GM18909 (cell line): Measurements from ENCODE around the gene TMCC3.
A peak's percentile ranks its signal among the peaks of the same experiment; 100 is the strongest.

ENCODE experiments used
- ATAC-seq: cut with Tn5 transposase; IDR thresholded peaks from one replicate; pipeline ENCODE4 v1.9.1; 2021; ENCODE audit warnings: mild to moderate bottlenecking; ENCODE audit not compliant: unreplicated experiment, poor library complexity

The TMCC3 gene

DNA sequence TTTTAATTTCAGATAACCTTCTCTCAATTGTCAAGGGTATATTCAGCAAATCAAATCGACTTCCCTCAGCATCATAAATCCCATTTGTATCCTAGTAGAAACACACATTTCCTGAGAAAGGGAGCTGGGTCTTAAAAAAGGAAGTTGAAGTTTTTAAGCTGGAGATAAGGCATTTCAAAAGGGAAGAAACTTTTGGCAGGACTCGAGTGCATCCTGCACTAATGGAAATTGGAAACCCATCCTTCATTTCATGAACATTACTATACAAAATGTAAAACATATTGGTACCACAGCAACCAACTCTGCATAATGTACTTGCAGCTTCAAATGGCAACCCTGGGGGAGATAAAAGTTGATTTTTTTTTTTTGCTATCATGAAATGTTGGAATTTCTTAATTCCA is 23.7 kb upstream of the TMCC3 start:
- ATAC-seq: no peak

DNA sequence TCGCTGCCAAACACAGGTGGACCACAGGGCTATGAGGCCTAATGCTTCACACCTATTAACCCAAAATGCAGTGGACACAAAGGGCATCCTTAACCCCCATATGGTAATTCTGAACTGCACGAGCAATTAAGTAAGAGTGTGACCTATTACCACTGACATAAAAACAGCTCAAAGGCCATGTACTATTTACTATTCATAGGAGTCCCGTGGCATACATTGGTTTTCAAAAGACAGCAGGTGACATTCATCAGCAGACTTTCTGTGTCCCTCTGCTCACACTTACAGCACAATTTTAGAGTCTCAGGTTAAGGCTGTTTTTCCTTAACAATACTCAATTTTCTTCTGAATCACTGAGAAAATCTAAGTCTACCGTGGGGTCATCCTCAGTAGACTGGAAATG is 23.1 kb upstream of the TMCC3 start:
- no peak for ATAC-seq

DNA sequence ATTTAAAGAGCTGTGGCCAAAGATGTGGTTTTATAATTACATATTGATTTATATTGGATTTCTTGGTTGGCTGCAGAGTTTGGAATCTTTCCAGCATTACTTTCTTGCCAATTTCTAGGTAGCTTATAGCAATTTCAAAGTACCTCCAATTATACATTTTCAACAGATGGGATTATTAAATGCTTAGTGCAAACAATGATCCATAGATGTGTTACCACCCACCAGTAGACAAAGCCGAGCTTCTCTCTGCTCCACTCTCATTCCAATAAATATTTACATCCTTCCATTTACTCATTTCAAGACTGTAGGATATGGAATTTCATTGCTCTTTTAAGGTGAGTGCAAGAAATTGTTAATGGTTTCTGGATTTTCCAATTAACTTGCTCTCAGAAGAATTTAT is 21.6 kb upstream of the TMCC3 start:
- ATAC-seq: no peak

DNA sequence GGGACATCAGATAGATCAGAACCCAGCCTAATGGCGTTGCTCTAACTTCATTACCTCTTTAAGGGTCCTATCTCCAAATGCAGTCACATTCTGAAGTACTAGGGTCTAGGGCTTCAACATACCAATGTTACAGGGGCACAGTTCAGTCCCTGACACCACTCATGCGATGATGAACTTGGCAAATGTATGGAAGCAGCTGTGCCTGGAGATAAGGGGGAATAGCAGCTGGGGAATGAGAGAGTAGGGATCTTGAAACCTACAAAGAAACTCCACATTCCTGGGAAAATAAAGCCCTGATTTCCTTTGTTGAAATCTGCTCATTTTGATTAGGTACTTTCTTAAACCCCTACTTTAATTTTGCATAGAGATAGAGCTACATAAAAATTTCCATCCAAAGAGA is 20.5 kb upstream of the TMCC3 start:
- no peak for ATAC-seq

DNA sequence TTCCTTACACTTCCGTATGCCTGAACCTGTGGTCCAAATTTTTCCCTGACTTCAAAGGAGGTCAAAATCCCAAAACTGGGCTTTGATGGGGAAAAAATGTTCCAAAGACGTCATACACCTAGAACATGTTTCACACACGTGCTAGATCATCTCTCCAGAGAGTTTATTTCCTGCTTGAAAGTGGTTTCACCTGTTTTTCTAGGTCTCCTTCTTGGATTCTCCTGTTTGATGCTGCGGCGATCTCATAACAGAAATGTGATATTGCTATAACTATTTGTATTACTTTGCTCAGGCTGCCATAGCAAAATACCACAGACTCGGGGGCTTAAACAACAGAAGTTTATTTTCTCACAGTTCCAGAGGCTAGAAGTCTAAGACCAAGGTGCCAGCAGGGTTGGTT is 19.7 kb upstream of the TMCC3 start:
- no peak for ATAC-seq

DNA sequence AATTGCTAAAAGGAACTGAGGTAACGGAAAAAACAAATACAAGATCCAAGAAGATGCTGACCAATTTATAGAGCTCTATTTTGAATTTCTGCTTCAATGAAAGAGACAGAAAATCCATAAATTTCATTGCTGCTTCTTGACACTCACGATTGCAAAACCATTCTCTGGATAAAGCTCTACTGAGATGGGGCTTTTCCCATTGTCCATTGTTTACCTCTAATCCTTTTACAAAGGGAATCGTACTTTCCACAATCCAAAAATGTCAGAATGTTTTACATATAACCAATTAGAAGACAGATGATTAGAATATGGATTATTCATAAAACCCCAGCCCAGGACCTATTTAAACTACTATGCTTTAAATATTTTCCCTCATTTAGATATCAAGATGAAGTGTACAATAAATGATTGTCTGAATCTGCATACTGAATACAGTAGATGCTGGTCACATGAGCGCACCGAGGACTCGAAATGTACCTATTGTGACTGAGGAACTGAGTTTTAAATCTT is 16.7 kb upstream of the TMCC3 start:
- no peak for ATAC-seq

DNA sequence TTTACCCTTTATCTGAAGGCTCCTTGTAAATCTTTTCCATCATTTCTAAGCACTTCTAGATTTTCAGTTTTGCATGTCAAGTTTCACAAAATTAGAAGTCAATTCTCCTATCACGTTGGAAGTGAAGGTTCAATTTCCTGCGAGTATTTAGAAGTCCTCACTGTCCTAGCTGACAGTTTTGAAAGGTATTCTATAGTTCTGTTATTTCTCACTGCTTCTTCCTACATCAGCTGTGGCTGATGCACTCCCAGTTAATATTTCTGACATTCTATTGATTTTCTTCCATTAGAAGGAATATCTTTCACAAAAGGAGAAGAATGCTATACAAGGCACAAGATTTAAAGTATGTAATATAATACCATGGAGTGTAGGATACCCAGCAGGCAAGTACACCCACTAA is 15.8 kb upstream of the TMCC3 start:
- no peak for ATAC-seq

DNA sequence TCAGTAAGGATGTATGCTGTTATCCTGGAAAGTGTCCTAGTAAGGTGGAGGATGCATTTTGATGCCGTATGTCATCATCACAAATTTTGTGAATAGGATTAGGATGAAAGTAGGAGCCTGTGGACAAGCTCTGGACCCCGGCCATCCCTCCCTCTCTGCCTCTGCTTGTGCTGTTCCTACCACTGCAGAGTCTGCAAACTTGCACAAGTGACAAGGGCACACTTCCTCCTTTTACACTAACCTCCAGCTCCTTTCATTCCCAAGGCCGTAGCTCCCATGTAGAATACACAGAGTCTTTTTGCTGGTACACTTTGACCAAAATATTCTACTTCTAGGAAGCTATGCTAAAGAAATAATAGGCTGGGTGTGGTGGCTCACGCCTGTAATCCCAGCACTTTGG is 13.3 kb upstream of the TMCC3 start:
- no peak for ATAC-seq

DNA sequence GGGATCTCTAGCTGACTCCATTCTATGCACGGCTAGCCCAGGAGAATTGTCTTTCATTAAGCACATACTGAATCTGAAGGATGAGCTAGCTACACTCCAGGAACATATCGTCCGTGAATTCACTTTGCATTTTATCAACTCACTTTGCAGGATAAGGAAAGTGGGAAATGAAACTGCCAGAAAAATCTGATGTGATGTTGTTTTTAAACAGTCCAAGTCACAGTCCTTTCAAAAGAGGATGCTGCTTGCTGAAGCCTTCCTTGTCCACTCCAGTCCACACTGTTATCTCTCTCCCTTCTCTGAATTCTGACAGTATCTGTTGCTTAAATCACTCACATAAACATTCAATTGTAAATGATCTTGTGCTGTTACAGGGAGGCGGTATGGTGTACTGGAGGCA is 12.7 kb upstream of the TMCC3 start:
- no peak for ATAC-seq

DNA sequence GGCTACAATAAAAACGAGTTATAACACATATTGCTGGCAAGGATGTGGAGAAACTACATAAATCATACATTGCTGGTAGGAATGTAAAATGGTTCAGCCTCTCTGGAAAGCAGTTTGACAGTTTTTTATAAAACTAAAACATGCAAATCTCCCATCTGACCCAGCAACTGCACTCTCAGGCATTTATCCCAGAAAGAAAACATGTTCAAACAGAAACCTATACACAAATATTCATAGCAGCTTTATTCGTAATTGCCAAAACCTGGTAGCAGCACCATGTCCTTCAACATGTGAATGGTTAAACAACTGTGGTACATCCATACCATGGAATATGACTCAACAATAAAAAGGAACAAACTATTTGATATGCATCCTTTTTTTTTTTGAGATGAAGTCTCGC is 10.1 kb upstream of the TMCC3 start:
- no peak for ATAC-seq

DNA sequence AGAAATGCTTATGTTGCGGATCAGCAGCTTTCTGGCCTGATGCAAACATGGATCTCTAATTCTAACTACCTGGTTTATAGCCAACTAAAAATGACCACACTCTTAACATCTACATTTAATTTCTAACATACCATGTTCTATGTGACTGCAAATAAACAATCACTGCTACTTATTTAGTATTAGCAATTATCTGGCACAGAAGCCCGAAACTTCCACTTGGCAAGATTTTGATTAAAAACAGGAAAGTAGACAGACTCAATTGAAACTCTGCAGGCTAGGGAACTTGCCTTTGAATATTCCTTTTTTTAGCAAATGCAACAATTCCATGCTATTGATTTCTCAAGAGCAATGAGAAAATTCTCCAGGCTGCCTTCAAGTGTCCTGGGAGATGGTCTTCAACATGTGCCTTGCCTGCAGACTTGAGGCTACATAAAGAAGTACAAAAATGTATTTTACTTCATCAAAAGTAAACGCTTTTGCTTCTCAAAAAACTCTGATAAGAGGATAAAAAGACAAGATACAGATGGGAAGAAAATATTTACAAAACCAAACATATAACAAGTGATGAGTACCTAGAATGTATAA is 9.1 kb upstream of the TMCC3 start:
- no peak for ATAC-seq

DNA sequence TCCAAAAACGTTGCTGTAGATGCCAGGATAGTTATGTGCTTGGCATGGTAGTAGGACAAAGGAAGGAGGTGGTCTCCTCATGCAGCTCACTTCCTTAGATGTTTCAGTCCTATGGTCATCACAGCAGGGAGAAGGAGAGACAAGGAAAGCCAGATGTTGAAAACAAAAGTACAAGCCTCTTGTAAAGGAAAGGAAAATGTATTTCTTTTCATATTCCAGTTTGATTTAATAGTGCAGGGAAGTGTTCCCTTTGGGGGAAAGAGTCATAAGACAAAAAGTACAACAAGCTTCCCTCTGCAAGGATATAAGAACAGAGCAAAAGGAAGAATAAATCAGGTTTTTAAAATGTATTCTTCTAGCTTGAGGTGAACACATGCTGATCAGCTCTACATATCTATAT is 8.6 kb upstream of the TMCC3 start:
- no peak for ATAC-seq

DNA sequence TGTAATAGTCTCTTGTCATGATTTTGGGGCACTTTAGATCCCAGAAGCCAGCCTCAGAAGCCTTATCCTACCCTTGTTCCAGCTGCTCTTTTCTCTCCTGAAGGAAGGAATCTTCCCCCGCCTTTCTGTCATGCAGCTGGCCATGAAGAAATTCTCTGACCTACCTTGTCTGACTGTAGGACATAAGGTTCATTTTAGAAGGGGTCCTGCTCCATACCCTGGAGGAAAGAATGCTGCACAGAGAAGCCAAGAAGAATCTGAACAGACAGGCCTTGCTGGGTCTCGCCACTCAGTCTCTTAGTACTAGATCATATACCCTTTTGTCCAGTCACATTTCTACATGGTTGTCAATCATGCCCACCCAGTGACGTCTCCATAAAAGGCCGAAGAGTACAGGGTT is 6.2 kb upstream of the TMCC3 start:
- ATAC-seq: no peak

DNA sequence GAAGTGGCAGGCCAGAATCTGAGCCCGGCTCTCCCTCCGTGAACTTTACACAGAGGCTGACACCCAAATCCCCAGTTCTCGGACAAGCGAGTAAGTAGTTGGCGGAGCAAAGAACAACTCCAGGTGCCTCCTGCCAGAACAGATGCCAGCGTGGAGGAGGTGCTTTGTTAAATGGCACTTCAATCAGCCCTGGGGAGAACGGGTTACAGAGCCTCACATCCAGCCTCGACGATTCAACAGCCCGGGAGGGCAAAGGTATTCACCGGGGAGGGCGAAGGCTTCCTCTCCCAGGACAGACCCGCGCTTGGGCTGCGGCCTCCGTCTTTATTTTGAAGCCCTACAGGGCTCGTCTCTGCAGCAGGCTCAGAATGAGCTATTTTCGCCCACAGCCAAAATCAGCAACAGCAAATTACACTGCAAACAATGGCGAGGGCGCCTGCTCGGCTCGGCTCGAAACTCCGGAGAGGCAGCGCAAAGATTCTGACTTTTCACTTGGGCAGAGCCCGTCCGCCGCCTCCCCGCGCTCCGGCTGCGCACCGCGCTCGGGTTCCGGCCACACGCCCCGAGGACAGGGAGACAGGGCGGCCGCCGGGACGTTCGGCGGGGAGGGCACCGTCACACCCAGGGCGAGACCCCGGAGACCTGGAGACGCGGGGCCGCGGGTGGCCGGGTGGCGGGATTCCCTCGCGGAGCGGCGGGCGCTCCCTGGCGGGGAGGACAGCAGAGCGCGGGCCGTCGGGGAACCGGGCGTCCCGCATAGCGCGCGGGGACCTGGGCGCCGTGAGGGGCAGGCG is 811 bp downstream of the TMCC3 start:
- ATAC-seq: peak; percentile 63

DNA sequence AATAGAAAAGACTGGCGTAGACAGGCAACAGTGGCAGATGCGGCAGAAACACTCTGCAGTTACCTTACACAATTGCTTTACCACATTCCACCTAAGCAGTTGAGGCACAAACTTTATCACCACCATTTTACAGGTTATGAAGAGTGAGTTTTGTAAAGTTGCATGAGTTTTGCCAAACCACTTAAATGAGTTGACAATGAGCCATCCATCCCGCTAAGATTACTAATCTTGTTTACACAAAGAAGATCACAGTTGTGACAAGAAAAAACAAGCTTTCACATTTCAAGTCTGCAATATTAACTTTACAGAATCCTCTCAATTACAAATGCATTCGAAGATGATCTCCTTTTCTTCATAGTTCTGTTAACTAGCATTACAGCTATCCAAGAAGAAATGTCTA is 1.8 kb downstream of the TMCC3 start:
- no peak for ATAC-seq

DNA sequence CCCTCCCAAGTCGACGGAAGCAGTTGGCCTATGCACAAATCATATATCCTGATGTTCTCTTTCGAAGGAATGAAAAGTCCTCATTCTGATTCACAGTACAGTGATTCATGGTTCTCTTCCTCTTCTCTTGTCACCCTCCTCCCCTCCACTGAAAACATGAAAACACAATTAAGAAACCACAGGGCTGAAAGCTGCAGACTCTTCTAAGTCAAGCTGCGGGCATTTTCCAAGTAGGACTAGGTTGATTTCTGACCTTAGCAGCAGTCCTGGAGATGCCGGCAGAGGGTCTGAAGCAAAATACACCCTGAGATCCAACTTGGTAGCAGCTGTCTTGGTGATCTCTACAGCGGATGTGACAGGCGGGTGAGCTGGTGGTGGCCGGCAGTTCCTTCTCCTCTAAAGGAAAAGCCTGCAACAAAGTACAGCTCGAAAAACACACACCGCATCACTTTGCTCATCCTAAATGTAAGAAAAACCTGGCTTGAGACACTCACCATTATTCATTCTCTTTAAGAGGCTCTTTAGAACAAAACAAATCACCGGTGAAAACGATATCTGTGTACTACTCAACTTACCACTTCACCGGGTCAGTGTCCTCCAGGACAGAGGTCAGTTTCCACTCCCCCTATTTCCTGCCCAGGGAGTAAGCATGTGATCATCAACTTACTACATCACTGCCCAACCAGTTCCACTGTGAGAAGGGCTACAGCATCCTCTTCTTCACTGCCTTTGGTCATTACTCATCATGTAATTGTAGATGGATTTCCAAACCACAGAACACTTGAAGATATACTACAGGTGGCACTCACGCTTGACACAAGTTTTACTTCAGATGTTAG is 6.0 kb downstream of the TMCC3 start:
- peak; percentile 40 for ATAC-seq

DNA sequence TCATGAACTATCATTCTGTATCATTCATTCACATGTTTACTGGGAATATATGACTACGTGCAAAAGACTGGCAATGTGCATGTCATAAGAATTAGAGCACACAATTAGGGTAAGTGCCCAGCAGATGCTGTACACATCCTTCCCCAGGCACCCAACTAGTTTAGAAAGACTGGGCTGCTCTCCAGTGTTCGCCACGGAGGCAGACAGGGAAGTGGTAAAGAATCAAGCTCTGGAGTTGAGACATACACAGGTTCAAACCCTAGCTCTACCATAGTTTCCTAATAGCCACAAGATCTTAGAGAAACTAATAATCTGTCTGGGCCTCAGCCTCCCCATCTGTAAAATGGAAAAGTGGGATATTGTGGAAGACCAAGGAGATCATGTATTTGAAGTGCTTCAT is 6.8 kb downstream of the TMCC3 start:
- peak; percentile 7 for ATAC-seq

DNA sequence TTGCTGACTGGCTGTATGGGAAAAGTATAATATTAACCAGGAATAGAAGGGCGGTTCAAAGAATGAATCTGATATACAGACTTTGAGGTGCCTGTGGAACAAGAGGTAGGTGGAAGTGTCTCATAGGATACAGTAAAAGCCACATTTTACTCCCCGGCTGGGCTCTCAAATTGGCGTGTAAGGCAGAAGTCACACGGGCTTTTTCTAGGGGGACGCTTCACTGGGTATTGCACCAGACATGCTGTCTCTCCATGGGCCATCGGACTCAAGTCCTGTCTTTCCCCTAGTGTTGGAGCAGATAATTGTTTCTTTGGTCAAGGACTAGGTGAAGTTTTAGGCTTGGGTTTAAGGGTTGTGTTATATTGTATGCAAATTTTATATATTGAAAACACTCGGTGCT is 9.1 kb downstream of the TMCC3 start:
- no peak for ATAC-seq

DNA sequence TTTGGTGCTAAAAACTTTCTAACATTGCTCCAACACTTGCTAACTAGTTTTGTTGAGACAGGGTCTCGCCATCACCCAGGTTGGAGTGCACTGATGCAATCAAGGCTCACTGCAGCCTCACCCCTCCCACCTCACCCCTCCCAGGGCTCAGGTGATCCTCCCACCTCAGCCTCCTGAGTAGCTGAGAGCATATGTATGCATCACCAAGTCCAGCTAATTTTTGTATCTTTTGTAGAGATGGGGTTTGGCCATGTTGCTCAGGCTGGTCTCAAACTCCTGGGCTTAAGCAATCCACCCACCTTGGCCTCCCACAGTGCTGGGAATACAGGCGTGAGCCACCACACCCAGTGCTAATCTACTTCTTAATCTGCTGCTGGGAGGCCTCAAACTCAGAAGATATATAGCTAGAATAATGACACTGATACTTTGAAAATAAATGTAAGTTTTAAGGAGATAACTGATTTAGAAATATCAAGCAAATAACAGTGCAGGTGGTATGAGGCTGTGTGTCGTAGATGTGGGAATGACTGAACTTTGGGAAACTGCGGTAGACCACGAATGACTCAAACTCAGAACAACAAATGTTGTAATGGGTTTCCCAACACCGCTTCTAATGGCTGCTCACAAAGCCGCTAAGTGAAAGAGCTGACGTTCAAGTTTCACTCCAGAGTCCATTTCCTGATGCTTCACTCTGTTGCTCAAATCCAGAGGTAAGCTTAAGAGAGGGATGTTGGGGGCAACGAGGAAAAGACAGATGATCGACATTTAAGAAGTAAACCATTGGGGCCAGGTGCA is 10.0 kb downstream of the TMCC3 start:
- ATAC-seq: peak; percentile 67

DNA sequence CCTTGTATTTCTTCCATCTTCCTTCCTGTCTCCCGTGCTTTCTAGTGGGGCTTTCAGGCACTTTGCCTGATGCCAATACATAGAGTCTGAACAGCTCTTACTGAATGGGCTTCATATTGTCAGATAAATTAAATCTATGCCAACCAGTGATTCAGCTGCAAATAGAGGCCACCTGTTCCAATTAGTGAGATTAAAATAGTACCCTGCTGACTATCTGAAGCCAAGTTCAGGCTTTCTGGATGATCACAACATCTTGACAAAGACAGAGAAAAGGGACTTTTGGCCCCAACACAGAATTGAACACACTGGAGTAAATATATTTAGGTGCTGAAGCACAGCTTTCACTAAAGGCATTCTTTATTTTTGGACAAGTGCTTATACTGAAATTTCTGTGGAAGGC is 11.8 kb downstream of the TMCC3 start:
- ATAC-seq: no peak
